Measurements from ENCODE around the gene JARID2. TPM values are rescaled to one million over a fixed set of nuclear protein-coding genes. Genes with fewer than 3 reads are reported as not detected.

JARID2 gene
- total and polyA plus RNA-seq, 10 of the 15 experiments (the other 5 are each of a cell fraction or from before 2014, with no cell fraction given): 4.2 to 21.6 (median 11.7) TPM

- no TSS peak for BruUV-seq (replicated peaks)
- H3K36me3 ChIP-seq (ENCODE audit: control insufficient read depth in 2 of 2, insufficient read depth in 2 of 2, low read length in 1 of 2): peaks cover 0 to 3% of the 10 kb centered on the region in 2 experiments; a peak in 3 of 4 replicates
- H2AFZ ChIP-seq (ENCODE audit: control insufficient read depth, low read depth, low read length): no peak overlapping the region
- ChIA-PET CTCF (interaction anchor here (0.8 to 1.2 kb wide), 4 partner anchors 22 to 660 kb away, joined by 3 to 4 read pairs (median 4); no protein-coding TSS in a partner anchor), SMC1A (ENCODE audit: uncharacterized antibody, unreplicated experiment) (interaction anchor here (0.9 to 3.2 kb wide), 6 partner anchors 9 to 76 kb away, joined by 3 to 13 read pairs (median 5); no protein-coding TSS in a partner anchor), POLR2A (interaction anchor here (0.6 to 0.7 kb wide), 3 partner anchors 29 to 809 kb away, joined by 5 to 6 read pairs (median 5); no protein-coding TSS in a partner anchor), RAD21 (ENCODE audit: unreplicated experiment) (interaction anchor here (0.7 kb wide), 2 partner anchors 9 to 316 kb away, joined by 3 to 4 read pairs; no protein-coding TSS in a partner anchor)
- H3K27ac ChIP-seq (ENCODE audit: control insufficient read depth, insufficient read depth): no peak overlapping the region
- ATAC-seq: no peak
- no peak for DNase-seq (ENCODE audit: low read depth, low spot score)
- intact Hi-C loops (cut with micrococcal nuclease; ENCODE audit: unreplicated experiment) (no loop called here), in situ Hi-C loops (cut with MboI) (no loop called here)
- H3K4me2 ChIP-seq (ENCODE audit: control insufficient read depth, insufficient read depth): no peak overlapping the region
- FAIRE-seq: no peak
- H3K9ac ChIP-seq (ENCODE audit: control insufficient read depth, insufficient read depth, low read length): no peak overlapping the region
- H3K4me1 ChIP-seq (ENCODE audit: control insufficient read depth, insufficient read depth, low read length): peaks cover 7% of the 10 kb centered on the region
- H4K20me1 ChIP-seq (ENCODE audit: control insufficient read depth, insufficient read depth): no peaks in the 10 kb centered on the region
- peaks cover 3% of the 10 kb centered on the region; the same call in 2 of the 3 replicates for H3K9me3 ChIP-seq (replicated peaks; ENCODE audit: control insufficient read depth, insufficient read depth, low read length)
- no peak for TF ChIP-seq BHLHE40 (IDR thresholded peaks at IDR 0.05; ENCODE audit: borderline replicate concordance in 1 of 2, low read depth in 2 of 2, low read length in 1 of 2)
- no peak for TF ChIP-seq CEBPZ (IDR thresholded peaks at IDR 0.05; ENCODE audit: low read depth, low read length)
- 0 out of 2 replicates have a peak, but pooled peaks have one; percentile 41 for TF ChIP-seq TCF12 (IDR thresholded peaks at IDR 0.05; ENCODE audit: low read depth, low read length)
- no peak for TF ChIP-seq CUX1 (IDR thresholded peaks at IDR 0.05; ENCODE audit: insufficient replicate concordance, low read depth, low read length)
- TF ChIP-seq POLR2A (IDR thresholded peaks at IDR 0.05; ENCODE audit: low read depth, low read length): no peak
- TF ChIP-seq CBFB (IDR thresholded peaks at IDR 0.05; ENCODE audit: low read depth): no peak
- TF ChIP-seq SP1 (IDR thresholded peaks at IDR 0.05; ENCODE audit: low read depth, low read length): no peak
- TF ChIP-seq CEBPB (IDR thresholded peaks at IDR 0.05; ENCODE audit: borderline replicate concordance in 1 of 2, low read depth in 2 of 2, low read length in 2 of 2): no peak
- peak; percentile 23; the same call in 1 of the 2 replicates for TF ChIP-seq SPI1 (IDR thresholded peaks at IDR 0.05; ENCODE audit: borderline replicate concordance, insufficient read depth, low read depth, low read length)
- no peak for TF ChIP-seq EGR1 (IDR thresholded peaks at IDR 0.05; ENCODE audit: borderline replicate concordance in 1 of 2, low read depth in 2 of 2, low read length in 2 of 2)
- no peak for TF ChIP-seq BRCA1 (IDR thresholded peaks at IDR 0.05; ENCODE audit: low read depth, low read length)
- TF ChIP-seq IRF3 (IDR thresholded peaks at IDR 0.05): no peak
- H3K79me2 ChIP-seq (ENCODE audit: control insufficient read depth, insufficient read depth, low read length): no peaks in the 10 kb centered on the region; the same call in 1 of the 2 replicates
- no peak overlapping the region for H3K4me3 ChIP-seq
- 79% methylated on average over 12 of the region's 14 CpGs for WGBS (ENCODE audit: insufficient coverage, insufficient replicate concordance, low lambda C conversion rate, missing lambda C conversion rate)
- no peaks in the 10 kb centered on the region for H3K27me3 ChIP-seq (replicated peaks in 1 of 2; ENCODE audit: control insufficient read depth in 2 of 2, insufficient read depth in 2 of 2, low read length in 1 of 2)
These were observed 303.5 kb downstream of the JARID2 start for GRCh38 chr6:15549371-15549770.
